Loucy (cell line): ENCODE data around the gene RINT1.
"Not testable (repeated sequence)": the region's sequence is repeated elsewhere in the genome, so short reads cannot be mapped to it uniquely, and the experiment has no call there.

Experiments used
- EZH2phosphoT487 ChIP-seq: fragments of 200-600 bp; IDR thresholded peaks from 2 replicates; pipeline ENCODE4 v1.6.1; 2018; ENCODE audit warnings: antibody characterized with exemption, mild to moderate bottlenecking, moderate library complexity, borderline replicate concordance
- TF ChIP-seq, protein P1 (sequence below): fragments of 200-600 bp; sonication (generic); conservative IDR thresholded peaks from 2 replicates; pipeline ENCODE4 v1.5.1; 2014; ENCODE audit warnings: mild to moderate bottlenecking, antibody characterized with exemption, low read length

DNA sequence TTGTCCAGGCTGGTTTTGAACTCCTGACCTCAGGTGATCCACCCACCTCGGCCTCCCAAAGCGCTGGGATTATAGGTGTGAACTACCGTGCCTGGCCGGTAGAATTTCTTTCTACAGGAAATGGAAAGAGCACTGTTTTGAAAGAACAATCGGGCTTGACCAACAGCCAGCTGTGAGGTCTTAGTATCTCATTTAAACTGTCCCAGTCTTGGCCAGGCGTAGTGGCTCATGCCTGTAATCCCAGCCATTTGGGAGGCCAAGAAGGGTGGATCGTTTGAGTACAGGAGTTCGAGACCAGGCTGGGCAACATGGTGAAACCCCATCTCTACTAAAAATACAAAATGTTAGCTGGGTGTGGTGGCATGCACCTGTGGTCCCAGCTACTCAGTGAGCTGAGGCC, 67.1 kb downstream of the RINT1 start:
- TF ChIP-seq, protein P1, sequence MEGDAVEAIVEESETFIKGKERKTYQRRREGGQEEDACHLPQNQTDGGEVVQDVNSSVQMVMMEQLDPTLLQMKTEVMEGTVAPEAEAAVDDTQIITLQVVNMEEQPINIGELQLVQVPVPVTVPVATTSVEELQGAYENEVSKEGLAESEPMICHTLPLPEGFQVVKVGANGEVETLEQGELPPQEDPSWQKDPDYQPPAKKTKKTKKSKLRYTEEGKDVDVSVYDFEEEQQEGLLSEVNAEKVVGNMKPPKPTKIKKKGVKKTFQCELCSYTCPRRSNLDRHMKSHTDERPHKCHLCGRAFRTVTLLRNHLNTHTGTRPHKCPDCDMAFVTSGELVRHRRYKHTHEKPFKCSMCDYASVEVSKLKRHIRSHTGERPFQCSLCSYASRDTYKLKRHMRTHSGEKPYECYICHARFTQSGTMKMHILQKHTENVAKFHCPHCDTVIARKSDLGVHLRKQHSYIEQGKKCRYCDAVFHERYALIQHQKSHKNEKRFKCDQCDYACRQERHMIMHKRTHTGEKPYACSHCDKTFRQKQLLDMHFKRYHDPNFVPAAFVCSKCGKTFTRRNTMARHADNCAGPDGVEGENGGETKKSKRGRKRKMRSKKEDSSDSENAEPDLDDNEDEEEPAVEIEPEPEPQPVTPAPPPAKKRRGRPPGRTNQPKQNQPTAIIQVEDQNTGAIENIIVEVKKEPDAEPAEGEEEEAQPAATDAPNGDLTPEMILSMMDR, result not testable (repeated sequence)
- not testable (repeated sequence) for TF ChIP-seq EZH2phosphoT487
